Caco-2 (cell line): Measurements from ENCODE around the gene PPP2R5A. TPM values are rescaled to one million over a fixed set of nuclear protein-coding genes. Genes with fewer than 3 reads are reported as not detected.
A peak's percentile ranks its signal among the peaks of the same experiment; 100 is the strongest.

Experiments used
- BruUV-seq: library from RNA; stranded (reverse); fragments of 400-500 nt; replicated peaks from 2 replicates; lab custom pipeline; 2021; lab: Mats Ljungman, UMichigan
- CTCF ChIA-PET: fragments of 300-600 bp; sonication (Branson Sonifier 250); formaldehyde crosslinking; loops from one replicate; lab custom pipeline; 2022; ENCODE audit warnings: antibody characterized with exemption; lab: Charles Lee
- POLR2A ChIA-PET: fragments of 300-600 bp; sonication (Branson Sonifier 250); formaldehyde crosslinking; loops from one replicate; lab custom pipeline; 2022; ENCODE audit warnings: antibody characterized with exemption; lab: Charles Lee
- DNase-seq, 2 experiments: peaks; one replicate each; pipeline versions ENCODE4 v3.0.0 to v3.0.0-alpha.2; 2020 to 2022
- H3K27me3 ChIP-seq: replicated peaks from 2 replicates; pipeline ENCODE4 v1.6.0; 2011; ENCODE audit warnings: low read length; ENCODE audit not compliant: control insufficient read depth, insufficient read depth
- H3K36me3 ChIP-seq: 2 replicates; pipeline ENCODE4 v1.5.1; 2011; ENCODE audit warnings: low read length; ENCODE audit not compliant: control insufficient read depth, insufficient read depth
- H3K4me1 ChIP-seq: fragments of 250-450 bp; sonication (Bioruptor Pico); 2 replicates; pipeline ENCODE4 v1.5.1; 2020; ENCODE audit warnings: mild to moderate bottlenecking
- H3K4me3 ChIP-seq: 2 replicates; pipeline ENCODE4 v1.5.1; 2011; ENCODE audit warnings: low read depth, mild to moderate bottlenecking, control low read depth, low read length
- H3K9me3 ChIP-seq: fragments of 250-450 bp; sonication (Bioruptor Pico); 2 replicates; pipeline ENCODE4 v1.5.1; 2020; ENCODE audit warnings: mild to moderate bottlenecking, moderate library complexity
- H3K27ac Mint-ChIP-seq: one replicate; pipeline ENCODE4 v1.8.0; 2022; ENCODE audit warnings: mixed read lengths; ENCODE audit not compliant: unreplicated experiment
- H3K27me3 Mint-ChIP-seq: one replicate; pipeline ENCODE4 v1.8.0; 2022; ENCODE audit warnings: mixed read lengths; ENCODE audit not compliant: insufficient read depth, unreplicated experiment
- H3K36me3 Mint-ChIP-seq: one replicate; pipeline ENCODE4 v1.8.0; 2022; ENCODE audit warnings: mild to moderate bottlenecking, mixed read lengths; ENCODE audit not compliant: insufficient read depth, unreplicated experiment
- H3K4me1 Mint-ChIP-seq: one replicate; pipeline ENCODE4 v1.8.0; 2022; ENCODE audit warnings: low read depth, mixed read lengths; ENCODE audit not compliant: unreplicated experiment
- H3K4me3 Mint-ChIP-seq: one replicate; pipeline ENCODE4 v1.8.0; 2022; ENCODE audit warnings: mild to moderate bottlenecking, moderate library complexity, mixed read lengths; ENCODE audit not compliant: unreplicated experiment
- H3K9me3 Mint-ChIP-seq: one replicate; pipeline ENCODE4 v1.8.0; 2022; ENCODE audit warnings: mixed read lengths; ENCODE audit not compliant: unreplicated experiment
- intact Hi-C: fragments of 100-400 bp; cut with micrococcal nuclease; formaldehyde crosslinking; loops from one replicate; pipeline ENCODE4 v1.10.0; 2022; ENCODE audit not compliant: unreplicated experiment
- total RNA-seq: library from RNA; stranded (reverse); gene quantifications from 2 replicates; pipeline ENCODE4 v1.2.3, GENCODE V29; 2022
- TF ChIP-seq, protein P1 (sequence below), 2 experiments: fragments of 200-600 bp in 1 of 2; IDR thresholded peaks; 1 replicate in 1 of 2; 2 replicates in 1 of 2; pipeline versions ENCODE4 v1.5.1 to v1.8.0; 2011 to 2022; ENCODE audit warnings: antibody characterized with exemption in 1 of 2, control low read depth in 1 of 2, inconsistent platforms in 1 of 2, low read depth in 1 of 2, low read length in 1 of 2, mild to moderate bottlenecking in 1 of 2, moderate library complexity in 1 of 2; ENCODE audit not compliant: insufficient read depth in 1 of 2, severe bottlenecking in 1 of 2, unreplicated experiment in 1 of 2

Gene PPP2R5A
- total RNA-seq, 1 experiment from 2014 or later = 49.4 TPM

DNA sequence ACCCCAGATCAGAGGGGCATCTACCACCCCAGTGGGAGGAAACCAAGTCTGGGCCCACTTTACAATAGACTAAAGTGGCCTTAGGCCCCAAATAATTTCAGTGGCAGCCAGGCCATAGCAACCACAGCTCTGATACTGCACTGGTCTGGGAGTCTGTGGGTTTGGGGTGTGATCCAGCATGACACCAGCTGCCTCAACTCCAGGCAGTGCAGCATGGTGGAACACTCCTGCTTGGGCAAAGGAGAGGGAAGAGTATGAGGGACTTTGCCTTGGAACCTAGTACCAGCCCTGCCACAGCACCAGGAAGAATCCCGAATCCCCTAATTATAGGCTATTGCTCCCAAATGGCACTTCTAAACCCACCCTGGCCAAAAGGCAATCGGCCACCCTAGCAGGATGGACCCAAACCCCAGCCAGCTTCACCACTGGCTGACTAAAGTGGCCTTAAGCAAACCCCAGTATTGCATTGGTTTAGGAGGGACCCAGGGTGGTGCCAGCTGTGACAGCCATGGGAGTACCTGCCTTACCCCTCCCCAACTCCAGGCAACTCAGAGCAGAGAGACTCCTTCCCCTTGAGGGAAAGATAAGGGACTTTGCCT lies 82.4 kb downstream of the PPP2R5A start:
- POLR2A ChIA-PET = no interaction called here
- Histone ChIP-seq H3K36me3 (peaks cover 2% of the 10 kb centered on the region; the same call in 1 of the 2 replicates), H3K4me3 (no peak overlapping the region), H3K27me3 (no peaks in the 10 kb centered on the region), H3K4me1 (0 out of 2 replicates have a peak, but pooled peaks cover 5% of the 10 kb centered on the region), H3K9me3 (no peaks in the 10 kb centered on the region)
- Mint-ChIP-seq H3K4me3 (no peak overlapping the region), H3K27me3 (no peaks in the 10 kb centered on the region), H3K9me3 (no peaks in the 10 kb centered on the region), H3K27ac (peak overlapping the region; percentile 56), H3K36me3 (peaks cover 88% of the 10 kb centered on the region), H3K4me1 (no peaks in the 10 kb centered on the region)
- DNase-seq = no peak
- CTCF ChIA-PET = interaction anchor here (1.6 to 2.7 kb wide), 2 partner anchors 88 to 297 kb away, joined by 6 to 15 read pairs; no protein-coding TSS in a partner anchor
- no TSS peak for BruUV-seq
- intact Hi-C loops = loop anchor here (1.0 to 5.0 kb wide), 5 partner anchors 75 to 687 kb away; no protein-coding TSS in a partner anchor
- TF ChIP-seq, protein P1, sequence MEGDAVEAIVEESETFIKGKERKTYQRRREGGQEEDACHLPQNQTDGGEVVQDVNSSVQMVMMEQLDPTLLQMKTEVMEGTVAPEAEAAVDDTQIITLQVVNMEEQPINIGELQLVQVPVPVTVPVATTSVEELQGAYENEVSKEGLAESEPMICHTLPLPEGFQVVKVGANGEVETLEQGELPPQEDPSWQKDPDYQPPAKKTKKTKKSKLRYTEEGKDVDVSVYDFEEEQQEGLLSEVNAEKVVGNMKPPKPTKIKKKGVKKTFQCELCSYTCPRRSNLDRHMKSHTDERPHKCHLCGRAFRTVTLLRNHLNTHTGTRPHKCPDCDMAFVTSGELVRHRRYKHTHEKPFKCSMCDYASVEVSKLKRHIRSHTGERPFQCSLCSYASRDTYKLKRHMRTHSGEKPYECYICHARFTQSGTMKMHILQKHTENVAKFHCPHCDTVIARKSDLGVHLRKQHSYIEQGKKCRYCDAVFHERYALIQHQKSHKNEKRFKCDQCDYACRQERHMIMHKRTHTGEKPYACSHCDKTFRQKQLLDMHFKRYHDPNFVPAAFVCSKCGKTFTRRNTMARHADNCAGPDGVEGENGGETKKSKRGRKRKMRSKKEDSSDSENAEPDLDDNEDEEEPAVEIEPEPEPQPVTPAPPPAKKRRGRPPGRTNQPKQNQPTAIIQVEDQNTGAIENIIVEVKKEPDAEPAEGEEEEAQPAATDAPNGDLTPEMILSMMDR (IDR thresholded peaks at IDR 0.05; ENCODE audit: insufficient read depth in 1 of 2, low read depth in 1 of 2, low read length in 1 of 2, severe bottlenecking in 1 of 2, unreplicated experiment in 1 of 2) = no peak

DNA sequence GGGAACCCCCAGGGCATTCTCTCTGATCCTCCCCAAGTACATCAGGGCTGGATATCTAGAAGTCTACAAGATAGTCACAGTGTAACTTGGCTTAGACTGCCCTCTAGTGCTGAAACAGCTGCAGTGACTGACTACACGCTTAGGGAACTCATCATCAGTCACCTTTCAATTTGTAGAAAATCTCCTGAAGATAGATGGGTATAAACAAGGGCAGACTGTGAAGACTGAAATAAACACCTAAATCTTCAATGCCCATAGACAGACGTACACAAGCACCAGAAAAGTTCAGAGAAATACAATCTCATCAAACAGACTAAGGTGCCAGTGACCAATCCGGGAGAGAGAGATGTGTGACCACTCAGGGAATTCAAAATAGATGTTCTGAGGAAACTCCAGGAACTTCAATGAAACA lies 82.9 kb downstream of the PPP2R5A start:
- H3K9me3 ChIP-seq = no peaks in the 10 kb centered on the region
- no peak overlapping the region for H3K4me3 ChIP-seq
- ChIA-PET POLR2A (no interaction called here), CTCF (interaction anchor here (1.0 to 2.7 kb wide), 2 partner anchors 88 to 297 kb away, joined by 5 to 15 read pairs; no protein-coding TSS in a partner anchor)
- Mint-ChIP-seq H3K36me3 (peaks cover 90% of the 10 kb centered on the region), H3K27ac (peak overlapping the region; percentile 56), H3K9me3 (no peaks in the 10 kb centered on the region), H3K4me3 (no peak overlapping the region), H3K4me1 (no peaks in the 10 kb centered on the region), H3K27me3 (no peaks in the 10 kb centered on the region)
- TF ChIP-seq, protein P1 (IDR thresholded peaks at IDR 0.05; ENCODE audit: insufficient read depth in 1 of 2, low read depth in 1 of 2, low read length in 1 of 2, severe bottlenecking in 1 of 2, unreplicated experiment in 1 of 2) = peak; percentile 86
- BruUV-seq = no TSS peak
- H3K4me1 ChIP-seq = 0 out of 2 replicates have a peak, but pooled peaks cover 5% of the 10 kb centered on the region
- H3K36me3 ChIP-seq = peaks cover 2% of the 10 kb centered on the region; the same call in 1 of the 2 replicates
- peak; percentile 73 to 76 for DNase-seq
- H3K27me3 ChIP-seq = no peaks in the 10 kb centered on the region
- intact Hi-C loops = loop anchor here (1.0 to 5.0 kb wide), 5 partner anchors 76 to 687 kb away; no protein-coding TSS in a partner anchor

DNA sequence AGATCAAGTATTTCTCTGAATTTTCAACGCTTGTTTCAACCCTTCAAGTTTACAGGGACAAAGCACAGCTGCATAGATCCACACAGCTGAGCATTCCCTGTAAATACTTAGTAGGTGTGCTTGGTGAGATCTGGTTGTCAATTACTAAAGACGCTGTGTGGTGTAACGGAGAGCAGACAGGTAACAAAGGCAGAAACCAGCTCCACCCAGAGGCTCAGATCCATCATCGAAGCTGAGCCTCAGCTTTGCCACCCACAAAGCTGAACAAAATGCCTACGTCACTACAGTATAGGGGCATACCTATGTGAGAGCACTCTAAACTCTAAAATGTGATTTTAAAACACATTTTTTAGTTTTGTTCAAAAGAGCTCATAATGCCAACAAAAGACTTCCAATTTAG lies 90.8 kb downstream of the PPP2R5A start:
- no peaks in the 10 kb centered on the region for H3K9me3 ChIP-seq
- no peak overlapping the region for H3K4me3 Mint-ChIP-seq
- H3K4me3 ChIP-seq = no peak overlapping the region
- TF ChIP-seq, protein P1 (IDR thresholded peaks at IDR 0.05; ENCODE audit: insufficient read depth in 1 of 2, low read depth in 1 of 2, low read length in 1 of 2, severe bottlenecking in 1 of 2, unreplicated experiment in 1 of 2) = no peak
- no peaks in the 10 kb centered on the region for H3K9me3 Mint-ChIP-seq
- DNase-seq = no peak
- no peaks in the 10 kb centered on the region for H3K4me1 ChIP-seq
- CTCF ChIA-PET = interaction anchor here (0.6 to 1.8 kb wide), 2 partner anchors 80 to 89 kb away, joined by 3 to 7 read pairs; no protein-coding TSS in a partner anchor
- no peaks in the 10 kb centered on the region; the same call in none of the 2 replicates for H3K36me3 ChIP-seq
- no peaks in the 10 kb centered on the region for H3K27me3 Mint-ChIP-seq
- no peak overlapping the region for H3K27ac Mint-ChIP-seq
- intact Hi-C loops = no loop called here
- H3K27me3 ChIP-seq = no peaks in the 10 kb centered on the region
- no peaks in the 10 kb centered on the region for H3K4me1 Mint-ChIP-seq
- H3K36me3 Mint-ChIP-seq = peaks cover 42% of the 10 kb centered on the region
- BruUV-seq = no TSS peak
- POLR2A ChIA-PET = no interaction called here
